CD4-positive, alpha-beta T cell (primary cell): ENCODE data around the gene MNT. TPM values are rescaled to one million over a fixed set of nuclear protein-coding genes. Genes with fewer than 3 reads are reported as not detected.

Experiments used
- ATAC-seq: fragments of 200-7000 bp; cut with Tn5 transposase; one replicate; pipeline ENCODE4 v1.10.0; 2022; ENCODE audit warnings: mild to moderate bottlenecking; ENCODE audit not compliant: poor library complexity
- CTCF ChIA-PET: fragments of 350-600 bp; sonication (Branson Sonifier 250); formaldehyde crosslinking; loops from one replicate; lab custom pipeline; 2021; ENCODE audit warnings: antibody characterized with exemption, inconsistent platforms; lab: Charles Lee
- POLR2A ChIA-PET: fragments of 350-600 bp; sonication (Branson Sonifier 250); formaldehyde crosslinking; loops from one replicate; lab custom pipeline; 2021; ENCODE audit warnings: antibody characterized with exemption, inconsistent platforms; lab: Charles Lee
- DNase-seq, 14 experiments: peaks; one replicate each; pipeline ENCODE4 v3.0.0-alpha.2; 2013 to 2020; ENCODE audit warnings: mixed read lengths in 2 of 14
- H3K27ac ChIP-seq, 2 donors: one replicate each; pipeline versions ENCODE4 v1.5.1 to v1.7.0; 2013; ENCODE audit warnings: low read length in 2 of 2, low read depth in 1 of 2, mild to moderate bottlenecking in 1 of 2
- H3K27me3 ChIP-seq, 2 experiments: 1 replicate in 1 of 2; 2 replicates in 1 of 2; pipeline versions ENCODE4 v1.6.1 to v1.7.0; 2013; ENCODE audit warnings: low read length in 2 of 2, control low read depth in 1 of 2, mild to moderate bottlenecking in 1 of 2, moderate library complexity in 1 of 2; ENCODE audit not compliant: insufficient read depth in 2 of 2, control insufficient read depth in 1 of 2
- H3K36me3 ChIP-seq: one replicate; pipeline ENCODE4 v1.6.1; 2013; ENCODE audit warnings: low read length, control low read depth; ENCODE audit not compliant: insufficient read depth
- H3K4me1 ChIP-seq: one replicate; pipeline ENCODE4 v1.6.1; 2013; ENCODE audit warnings: low read length, control low read depth; ENCODE audit not compliant: insufficient read depth
- H3K4me3 ChIP-seq: one replicate; pipeline ENCODE4 v1.5.1; 2013; ENCODE audit warnings: mild to moderate bottlenecking, low read length, moderate library complexity
- H3K9me3 ChIP-seq, 2 experiments: 1 replicate in 1 of 2; 2 replicates in 1 of 2; pipeline versions ENCODE4 v1.6.1 to v1.7.0; 2013; ENCODE audit warnings: low read length in 2 of 2, mild to moderate bottlenecking in 2 of 2, control low read depth in 1 of 2, moderate library complexity in 1 of 2; ENCODE audit not compliant: control insufficient read depth in 1 of 2, insufficient read depth in 1 of 2
- H3K27ac Mint-ChIP-seq: one replicate; pipeline ENCODE4 v1.8.0; 2020; ENCODE audit warnings: mixed read lengths
- H3K27me3 Mint-ChIP-seq: one replicate; pipeline ENCODE4 v1.8.0; 2021; ENCODE audit warnings: mixed read lengths
- H3K36me3 Mint-ChIP-seq: one replicate; pipeline ENCODE4 v1.8.0; 2021; ENCODE audit warnings: low read depth, mixed read lengths
- H3K4me1 Mint-ChIP-seq: one replicate; pipeline ENCODE4 v1.8.0; 2021; ENCODE audit warnings: low read depth, mixed read lengths
- H3K4me3 Mint-ChIP-seq: one replicate; pipeline ENCODE4 v1.8.0; 2020; ENCODE audit warnings: mild to moderate bottlenecking, mixed read lengths
- H3K9me3 Mint-ChIP-seq: one replicate; pipeline ENCODE4 v1.8.0; 2020; ENCODE audit warnings: mixed read lengths
- CTCF ChIP-seq: fragments of 200-600 bp; IDR thresholded peaks from one replicate; pipeline ENCODE4 v1.8.0; 2022; ENCODE audit warnings: antibody characterized with exemption, mild to moderate bottlenecking
- intact Hi-C, 2 experiments: fragments of 100-400 bp; cut with DNase I in 1 of 2; cut with micrococcal nuclease in 1 of 2; formaldehyde crosslinking; loops; one replicate each; pipeline versions ENCODE4 v1.15.1 to v1.9.0; 2023 to 2025; cut with DNase I, micrococcal nuclease
- total RNA-seq, 174 experiments: library from RNA in 2 of 174; stranded (reverse) in 2 of 174; gene quantifications; one replicate each; pipeline ENCODE4 v1.2.3 and lab custom pipeline; 2021 to 2026

Gene MNT
- total RNA-seq, 2 experiments from 2014 or later = 111 to 118 TPM

- no peak overlapping the region for H3K4me3 Mint-ChIP-seq
- DNase-seq = no peak
Measured at GRCh38 chr17:2361010-2361760, 39.7 kb downstream of the MNT start.

GRCh38 chr17:2357931-2358434, 42.9 kb downstream of the MNT start:
- Histone ChIP-seq H3K27ac (no peak overlapping the region), H3K9me3 (no peaks in the 10 kb centered on the region), H3K27me3 (no peaks in the 10 kb centered on the region), H3K36me3 (peaks cover 20% of the 10 kb centered on the region), H3K4me1 (peaks cover 18% of the 10 kb centered on the region), H3K4me3 (no peak overlapping the region)
- ChIA-PET POLR2A (interaction anchor here (1.2 kb wide), 1 partner anchor 22 kb away, joined by 3 read pairs; no protein-coding TSS in a partner anchor), CTCF (interaction anchor here (0.7 to 1.3 kb wide), 2 partner anchors 46 to 58 kb away, joined by 3 to 4 read pairs; no protein-coding TSS in a partner anchor)
- H3K9me3 Mint-ChIP-seq = no peaks in the 10 kb centered on the region
- peaks cover 16% of the 10 kb centered on the region for H3K4me1 Mint-ChIP-seq
- no peak for DNase-seq
- ATAC-seq = no peak
- H3K4me3 Mint-ChIP-seq = no peak overlapping the region
- H3K27ac Mint-ChIP-seq = no peak overlapping the region
- H3K36me3 Mint-ChIP-seq = peaks cover 27% of the 10 kb centered on the region
- intact Hi-C loops = no loop called here
- no peaks in the 10 kb centered on the region for H3K27me3 Mint-ChIP-seq
- no peak for TF ChIP-seq CTCF

More at GRCh38 chr17:2361010-2361760, 39.7 kb downstream of the MNT start:
- POLR2A ChIA-PET = no interaction called here
- peaks cover 49% of the 10 kb centered on the region for H3K36me3 Mint-ChIP-seq
- ATAC-seq = no peak
- H3K4me1 Mint-ChIP-seq = no peaks in the 10 kb centered on the region
- Histone ChIP-seq H3K36me3 (peaks cover 42% of the 10 kb centered on the region), H3K27ac (no peak overlapping the region), H3K4me1 (no peaks in the 10 kb centered on the region), H3K4me3 (no peak overlapping the region), H3K9me3 (no peaks in the 10 kb centered on the region), H3K27me3 (no peaks in the 10 kb centered on the region)
- intact Hi-C loops = no loop called here
- no peaks in the 10 kb centered on the region for H3K9me3 Mint-ChIP-seq
- no peaks in the 10 kb centered on the region for H3K27me3 Mint-ChIP-seq
- CTCF ChIA-PET = interaction anchor here (1.6 kb wide), 1 partner anchor 9 kb away, joined by 4 read pairs; no protein-coding TSS in a partner anchor
- no peak overlapping the region for H3K27ac Mint-ChIP-seq
- no peak for TF ChIP-seq CTCF

GRCh38 chr17:2357237-2357636, 43.6 kb downstream of the MNT start:
- Histone ChIP-seq H3K9me3 (no peaks in the 10 kb centered on the region), H3K4me1 (peaks cover 20% of the 10 kb centered on the region), H3K36me3 (peaks cover 14% of the 10 kb centered on the region), H3K27me3 (no peaks in the 10 kb centered on the region), H3K4me3 (no peak overlapping the region), H3K27ac (no peak overlapping the region)
- POLR2A ChIA-PET = no interaction called here
- CTCF ChIA-PET = interaction anchor here (1.3 kb wide), 1 partner anchor 59 kb away, joined by 3 read pairs; no protein-coding TSS in a partner anchor
- no peaks in the 10 kb centered on the region for H3K9me3 Mint-ChIP-seq
- no peak for DNase-seq
- H3K27ac Mint-ChIP-seq = no peak overlapping the region
- peaks cover 18% of the 10 kb centered on the region for H3K4me1 Mint-ChIP-seq
- no peaks in the 10 kb centered on the region for H3K27me3 Mint-ChIP-seq
- H3K36me3 Mint-ChIP-seq = peaks cover 20% of the 10 kb centered on the region
- no peak overlapping the region for H3K4me3 Mint-ChIP-seq
- ATAC-seq = no peak
- intact Hi-C loops = no loop called here
- no peak for TF ChIP-seq CTCF
